Brain microvascular endothelial cell (primary cell): ENCODE results near the gene SS18L1.
A peak's percentile ranks its signal among the peaks of the same experiment; 100 is the strongest.

Experiments used
- DNase-seq: peaks from one replicate; pipeline ENCODE4 v3.0.0-alpha.2; 2020
- H3K27ac ChIP-seq: fragments of 250-450 bp; sonication (Bioruptor Pico); 2 replicates; pipeline ENCODE4 v1.5.1; 2020; ENCODE audit warnings: mild to moderate bottlenecking, moderate library complexity
- H3K27me3 ChIP-seq: fragments of 250-450 bp; sonication (Bioruptor Pico); replicated peaks from 2 replicates; pipeline ENCODE4 v1.5.1; 2020; ENCODE audit warnings: mild to moderate bottlenecking
- H3K36me3 ChIP-seq: fragments of 250-450 bp; sonication (Bioruptor Pico); replicated peaks from 2 replicates; pipeline ENCODE4 v1.5.1; 2020; ENCODE audit warnings: mild to moderate bottlenecking
- H3K4me3 ChIP-seq: 2 replicates; pipeline ENCODE4 v1.5.1; 2011; ENCODE audit warnings: low read depth, mild to moderate bottlenecking, control low read depth, low read length, moderate library complexity
- CTCF ChIP-seq: IDR thresholded peaks from 2 replicates; pipeline ENCODE4 v1.5.1; 2011; ENCODE audit warnings: low read depth, mild to moderate bottlenecking, moderate library complexity, low read length, control low read depth, inconsistent platforms; ENCODE audit errors: missing control alignments
- in situ Hi-C: cut with HindIII; loops from 2 replicates; pipeline ENCODE4 v1.10.0; 2017; ENCODE audit warnings: low sequenced_read_pairs, low pct_ligation_motif_present

Gene SS18L1

DNA sequence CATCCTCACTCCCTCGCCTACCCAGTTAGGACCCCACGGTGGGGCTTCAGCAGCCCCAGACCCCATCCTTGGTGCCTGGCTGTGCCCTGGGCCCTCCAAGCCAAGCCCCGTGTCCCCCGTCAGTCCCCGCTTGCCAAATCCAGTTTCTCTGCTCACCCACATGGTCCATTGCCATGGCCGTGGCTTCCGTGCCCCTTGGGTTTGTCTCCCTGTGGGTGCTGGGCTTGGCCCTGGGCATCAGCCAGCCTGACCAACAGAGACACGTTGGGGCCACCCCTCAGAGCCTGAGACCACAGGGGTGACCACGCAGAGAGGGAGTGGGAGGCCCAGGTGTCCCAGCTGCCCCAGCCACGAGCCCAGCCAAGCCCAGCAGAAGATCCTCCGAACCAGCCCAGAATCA is 7.7 kb downstream of the SS18L1 start:
- Histone ChIP-seq H3K36me3 (no peaks in the 10 kb centered on the region), H3K27ac (no peak overlapping the region), H3K4me3 (no peak overlapping the region), H3K27me3 (no peaks in the 10 kb centered on the region)
- no peak for TF ChIP-seq CTCF
- DNase-seq: no peak
- in situ Hi-C loops: no loop called here

- no peaks in the 10 kb centered on the region for H3K36me3 ChIP-seq
- H3K27me3 ChIP-seq: no peaks in the 10 kb centered on the region
- in situ Hi-C loops: no loop called here
- no peak overlapping the region for H3K27ac ChIP-seq
- no peak for TF ChIP-seq CTCF
- H3K4me3 ChIP-seq: no peak overlapping the region
- no peak for DNase-seq
Observed at GRCh38 chr20:62151835-62152364, 8.3 kb downstream of the SS18L1 start.

DNA sequence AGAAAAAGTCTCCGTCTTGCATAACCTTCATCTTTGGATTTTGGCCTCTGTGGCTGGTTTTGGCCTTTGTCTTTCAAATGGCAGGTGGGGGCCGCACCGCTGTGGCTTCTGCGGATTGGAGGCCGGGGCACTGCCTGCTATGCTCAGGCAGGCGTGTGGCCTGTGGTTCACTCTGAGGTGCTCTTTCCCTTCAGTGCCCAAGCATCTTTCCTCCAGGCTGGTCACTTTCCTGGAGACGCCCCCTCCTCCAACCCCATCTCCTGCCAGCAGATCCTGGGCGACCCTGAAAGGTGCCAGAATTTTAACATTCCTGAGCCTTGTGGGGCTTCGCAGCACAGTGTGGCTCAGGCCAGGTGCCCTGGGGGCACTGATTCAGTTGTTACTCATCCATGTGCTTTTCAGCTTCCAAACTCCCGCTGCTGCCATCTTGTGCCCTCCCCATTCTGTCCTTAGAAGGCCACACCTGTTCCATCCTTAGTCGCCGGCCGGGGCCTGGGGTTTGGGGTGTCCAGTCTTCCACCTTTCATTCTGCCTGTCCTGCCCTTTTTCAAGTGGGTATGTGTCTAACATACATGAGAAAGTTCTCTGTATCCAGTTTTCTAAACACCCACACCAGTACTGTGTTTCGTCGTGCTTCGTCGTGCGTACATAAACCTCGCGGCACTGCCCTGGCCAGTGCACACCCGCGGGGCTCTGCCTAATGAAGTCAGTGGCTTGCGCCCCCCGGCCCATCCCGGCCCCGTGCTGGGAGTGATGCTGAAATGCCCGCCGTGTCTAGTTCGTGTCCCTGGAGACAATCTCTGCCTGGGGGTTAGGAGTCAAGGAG is 12.1 kb downstream of the SS18L1 start:
- no peaks in the 10 kb centered on the region for H3K36me3 ChIP-seq
- DNase-seq: no peak
- no peak overlapping the region for H3K27ac ChIP-seq
- no peak overlapping the region for H3K4me3 ChIP-seq
- TF ChIP-seq CTCF: no peak
- in situ Hi-C loops: no loop called here
- no peaks in the 10 kb centered on the region for H3K27me3 ChIP-seq

- no peaks in the 10 kb centered on the region for H3K36me3 ChIP-seq
- in situ Hi-C loops: no loop called here
- DNase-seq: no peak
- H3K27ac ChIP-seq: no peak overlapping the region
- H3K4me3 ChIP-seq: no peak overlapping the region
- TF ChIP-seq CTCF: no peak
- no peaks in the 10 kb centered on the region for H3K27me3 ChIP-seq
Observed at GRCh38 chr20:62156254-62156556, 12.6 kb downstream of the SS18L1 start.

DNA sequence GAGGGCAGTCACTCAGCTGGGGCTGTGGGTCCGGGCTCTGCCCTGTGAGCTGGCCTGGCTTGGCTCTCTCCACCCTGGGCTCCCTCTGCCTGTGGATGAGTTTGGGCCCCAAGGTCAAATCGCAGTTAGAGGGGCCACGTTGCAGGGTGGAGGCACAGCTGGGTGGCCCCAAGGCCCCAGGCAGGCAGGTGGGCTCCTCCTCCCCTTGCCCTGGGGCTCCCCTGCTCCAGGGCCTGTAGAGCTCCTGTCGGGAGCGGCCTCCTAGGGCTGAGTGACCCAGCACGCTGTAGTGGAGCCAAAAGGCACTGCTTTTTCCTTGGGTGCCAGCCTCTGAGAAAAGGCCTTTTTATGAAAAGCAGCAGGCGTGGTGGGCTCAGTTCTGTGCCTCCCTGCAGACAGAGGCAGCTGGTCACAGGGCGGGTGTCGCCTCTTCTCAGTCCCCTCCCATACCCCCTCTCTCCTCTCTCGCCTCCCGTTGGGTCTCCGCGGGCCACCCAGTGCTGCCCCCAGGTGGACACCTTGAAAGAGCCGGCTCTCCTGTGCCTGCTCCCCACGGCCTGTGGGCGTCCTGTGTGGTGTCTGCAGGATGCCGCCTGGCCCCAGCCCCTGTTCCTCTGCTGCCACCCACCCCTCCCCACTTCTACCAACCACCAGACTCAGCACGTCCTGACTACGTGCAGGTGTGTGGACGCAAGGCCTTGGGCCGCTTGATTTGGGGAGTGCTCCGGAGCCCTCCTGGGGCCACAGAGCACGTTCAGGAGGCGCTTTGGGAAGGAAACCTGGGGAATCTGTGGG is 13.2 kb downstream of the SS18L1 start:
- H3K27ac ChIP-seq: no peak overlapping the region
- TF ChIP-seq CTCF: peak; percentile 88
- in situ Hi-C loops: no loop called here
- no peak overlapping the region for H3K4me3 ChIP-seq
- DNase-seq: peak; percentile 42
- H3K36me3 ChIP-seq: peaks cover 2% of the 10 kb centered on the region
- H3K27me3 ChIP-seq: no peaks in the 10 kb centered on the region
